ENCODE measurements around the gene TSN.

TSN gene

DNA sequence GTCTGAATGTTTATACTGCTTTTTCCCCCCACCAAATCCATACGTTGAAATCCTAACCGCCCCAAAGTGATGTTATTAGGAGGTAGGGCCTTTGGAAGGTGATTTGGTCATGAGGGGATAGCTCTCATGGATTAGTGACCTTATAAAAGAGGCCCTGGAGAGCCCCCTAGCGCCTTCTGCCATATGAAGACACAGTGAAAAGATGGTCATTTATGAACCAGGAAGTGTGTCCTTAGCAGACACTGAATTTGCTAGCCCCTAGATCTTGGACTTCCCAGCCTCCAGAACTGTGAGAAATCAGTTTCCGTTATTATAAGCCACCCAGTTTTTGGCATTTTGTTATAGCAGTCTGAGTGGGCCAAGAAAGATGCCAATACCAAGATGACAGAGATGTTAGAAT is 7.2 kb upstream of the TSN start:
- FAIRE-seq = no peak

DNA sequence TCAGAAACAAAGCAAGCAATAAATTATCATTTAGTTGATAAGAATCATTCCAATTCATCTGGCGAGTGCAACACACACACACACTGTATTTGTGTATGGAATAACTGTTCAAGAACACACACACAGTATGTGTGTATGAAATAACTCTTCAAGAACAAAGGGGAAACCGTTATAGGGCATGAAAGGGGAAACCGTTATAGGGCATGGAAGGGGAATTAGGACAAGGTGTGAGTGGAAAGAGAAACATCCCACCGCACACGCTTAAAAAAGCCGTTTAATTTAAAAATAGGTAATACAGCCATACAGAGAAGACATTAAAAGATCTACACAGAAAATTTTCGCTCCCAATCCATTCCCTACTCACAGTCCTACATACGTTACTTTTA is 607 bp upstream of the TSN start:
- FAIRE-seq = no peak

DNA sequence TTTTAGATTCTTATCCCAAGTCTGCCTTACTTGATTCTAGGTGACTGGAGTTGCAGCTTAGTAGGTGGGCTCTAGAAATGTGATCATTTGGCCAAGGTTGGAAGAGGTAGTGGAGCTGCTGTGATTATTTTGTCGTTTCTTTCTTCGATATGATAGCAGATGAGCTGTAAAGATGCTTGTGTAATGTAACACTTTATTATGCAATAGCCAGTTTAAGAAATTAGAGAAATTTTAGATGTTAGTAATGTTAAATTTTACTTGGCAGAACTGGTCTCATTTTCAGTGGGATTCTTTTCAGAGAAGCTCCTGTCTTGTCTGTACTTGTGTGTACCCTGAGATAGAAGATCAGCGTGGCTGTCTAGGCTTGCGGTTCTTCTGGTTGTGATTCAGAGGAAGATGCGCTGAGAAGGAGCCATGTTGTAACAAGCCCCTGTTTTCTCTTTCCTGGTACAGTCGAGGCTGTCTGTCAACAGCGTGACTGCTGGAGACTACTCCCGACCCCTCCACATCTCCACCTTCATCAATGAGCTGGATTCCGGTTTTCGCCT is 9.3 kb downstream of the TSN start:
- no peak for FAIRE-seq

DNA sequence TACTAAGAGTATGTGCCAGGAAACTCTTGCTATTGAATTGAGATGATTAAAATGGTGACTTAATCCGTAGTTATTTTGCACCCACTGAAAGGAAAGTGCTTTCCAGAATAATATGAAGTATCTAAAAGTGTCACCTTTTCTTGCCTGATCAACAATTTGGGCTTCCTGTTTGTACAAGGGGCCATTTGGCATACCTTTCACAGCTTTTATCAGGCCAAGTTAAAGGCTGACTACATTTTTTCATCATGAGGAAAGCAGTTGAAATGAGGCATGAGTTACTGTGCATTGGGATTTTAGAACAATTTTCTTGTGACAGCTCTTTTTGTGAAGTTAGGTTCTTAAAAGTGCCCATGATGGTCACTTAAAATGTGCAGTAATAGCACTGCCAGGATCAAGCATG is 11.2 kb downstream of the TSN start:
- no peak for FAIRE-seq

DNA sequence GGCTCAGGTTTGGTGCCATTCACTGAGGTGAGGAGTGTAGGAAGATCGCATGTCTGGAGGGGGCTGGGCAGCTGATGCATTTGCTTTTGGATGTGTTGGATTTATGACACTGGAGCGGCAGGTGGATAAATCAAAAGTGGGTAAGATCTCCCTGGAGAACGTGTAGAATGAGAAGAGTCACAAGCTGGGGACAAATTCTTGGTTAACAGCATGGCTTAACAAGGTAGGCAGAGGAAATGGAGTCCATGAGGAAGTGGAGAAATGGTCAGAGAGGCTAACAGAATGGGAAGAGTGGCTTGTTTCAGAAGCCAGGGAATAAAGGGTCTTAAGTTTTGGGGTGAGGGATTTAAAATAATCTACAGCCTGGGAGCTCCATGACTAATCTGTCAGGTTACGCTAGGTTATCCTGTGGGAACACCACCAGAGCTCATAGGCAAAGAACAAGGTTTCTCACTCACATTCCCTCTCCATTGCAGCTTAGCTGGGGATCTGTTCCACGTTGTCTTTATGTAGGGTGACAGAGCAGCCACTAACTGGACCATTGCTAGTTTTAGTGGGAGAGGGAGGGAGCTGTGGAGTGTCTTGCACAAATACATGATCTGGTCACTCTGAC is 12.8 kb downstream of the TSN start:
- FAIRE-seq = no peak

DNA sequence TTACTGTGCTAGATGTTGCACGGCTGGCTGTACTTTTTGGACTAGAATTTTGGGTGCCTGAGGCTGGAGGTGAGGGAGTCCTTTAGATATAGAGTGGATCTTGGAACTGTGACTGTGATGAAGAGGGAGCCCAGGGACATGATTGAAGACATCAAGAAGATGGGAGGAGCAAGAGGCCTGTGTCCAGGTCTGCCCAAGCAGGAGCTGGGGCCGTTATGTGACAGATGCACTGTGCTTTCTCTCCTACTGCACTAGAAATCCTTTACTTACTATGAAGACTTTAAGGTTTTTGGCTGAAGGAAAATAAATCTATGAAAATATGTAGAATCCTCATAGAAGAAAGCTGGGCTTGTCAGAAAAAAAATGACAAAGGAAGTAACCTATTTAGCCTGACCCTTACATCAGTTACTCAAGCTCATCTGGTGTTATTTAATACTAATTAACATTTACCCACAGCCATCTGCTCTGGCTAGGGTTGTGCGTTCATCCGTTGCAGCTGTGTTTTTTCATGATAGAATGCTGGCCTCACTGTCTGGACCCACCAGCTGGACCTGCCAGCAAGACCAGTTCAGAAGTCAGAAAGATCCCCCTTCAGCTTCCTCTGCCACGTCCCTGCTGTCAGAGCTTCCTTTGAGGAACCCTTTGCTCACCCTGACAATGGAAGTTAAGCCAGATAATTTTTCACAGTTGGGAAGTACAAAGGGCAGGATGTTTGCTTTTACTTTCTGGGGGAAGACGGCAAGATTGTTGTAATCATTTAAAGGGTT is 16.7 kb downstream of the TSN start:
- no peak for FAIRE-seq

DNA sequence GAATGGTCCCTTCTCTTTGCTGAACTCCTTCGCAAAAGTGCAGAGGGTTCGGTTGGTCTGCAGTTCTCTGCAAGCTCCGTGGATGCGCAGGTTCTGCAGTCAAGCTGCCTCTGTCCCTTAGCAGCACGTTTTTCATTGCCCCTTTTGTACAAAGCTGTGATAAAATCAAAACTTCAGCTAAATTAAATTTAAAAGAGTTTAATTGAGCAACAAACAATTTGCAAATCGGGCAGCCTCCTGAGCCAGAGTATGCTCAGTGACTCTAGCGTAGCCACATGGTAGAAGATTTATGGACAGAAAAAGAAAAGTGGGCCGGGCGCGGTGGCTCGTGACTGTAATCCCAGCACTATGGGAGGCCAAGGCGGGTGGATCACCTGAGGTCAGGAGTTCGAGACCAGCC is 18.8 kb downstream of the TSN start:
- FAIRE-seq = no peak

DNA sequence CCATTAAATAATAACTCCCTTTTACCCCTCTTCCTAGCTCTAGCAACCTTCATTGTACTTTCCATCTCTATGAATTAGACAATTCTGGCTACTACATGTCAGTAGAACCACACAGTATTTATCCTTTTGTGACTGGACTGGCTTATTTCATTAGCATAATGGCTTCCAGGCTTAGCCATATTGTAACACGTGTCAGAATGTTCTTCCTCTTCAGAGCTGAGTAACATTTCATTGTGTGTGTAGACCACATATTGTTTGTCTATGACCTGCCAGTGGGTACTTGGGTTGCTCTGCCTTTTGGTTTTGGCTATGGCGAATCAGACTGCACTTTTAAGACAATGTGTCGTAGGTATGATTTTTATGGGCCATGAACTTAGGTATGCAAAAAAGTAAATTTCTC is 20.9 kb downstream of the TSN start:
- FAIRE-seq = no peak

DNA sequence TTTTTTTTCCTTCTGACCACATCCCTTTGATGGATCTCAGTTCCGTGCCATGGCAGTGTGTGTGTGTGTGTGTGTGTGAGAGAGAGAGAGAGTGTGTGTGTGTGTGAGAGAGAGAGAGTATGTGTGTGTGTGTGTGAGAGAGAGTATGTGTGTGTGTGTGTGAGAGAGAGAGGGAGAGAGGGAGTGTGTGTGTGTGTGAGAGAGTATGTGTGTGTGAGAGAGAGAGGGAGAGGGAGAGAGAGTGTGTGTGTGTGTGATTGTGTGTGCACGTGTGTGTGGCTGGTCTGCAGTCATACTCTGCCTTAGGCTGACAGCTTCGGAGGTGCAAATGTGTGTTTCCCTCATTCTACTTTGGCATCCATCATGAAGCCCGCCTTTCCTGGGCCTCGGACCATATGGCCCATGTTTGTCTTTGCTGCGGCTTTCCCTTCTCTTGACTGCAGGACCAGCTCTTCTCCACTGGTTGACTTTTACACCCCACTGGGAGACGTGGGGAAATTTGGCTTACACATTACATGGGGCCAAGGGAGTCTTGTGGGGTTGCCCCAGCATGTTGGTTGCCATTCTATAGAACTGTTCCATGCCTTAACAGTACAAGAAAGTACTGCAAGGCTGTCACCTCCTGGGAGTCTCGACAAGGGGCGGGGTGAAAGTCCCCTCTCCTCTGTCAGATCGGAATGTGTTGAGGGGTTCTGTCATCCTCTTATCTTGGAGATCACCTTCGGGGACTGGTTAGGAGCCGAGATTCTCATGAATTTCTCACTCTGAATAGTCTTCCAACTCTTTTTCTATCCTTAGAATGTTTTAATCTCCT is 21.6 kb downstream of the TSN start:
- FAIRE-seq = no peak

DNA sequence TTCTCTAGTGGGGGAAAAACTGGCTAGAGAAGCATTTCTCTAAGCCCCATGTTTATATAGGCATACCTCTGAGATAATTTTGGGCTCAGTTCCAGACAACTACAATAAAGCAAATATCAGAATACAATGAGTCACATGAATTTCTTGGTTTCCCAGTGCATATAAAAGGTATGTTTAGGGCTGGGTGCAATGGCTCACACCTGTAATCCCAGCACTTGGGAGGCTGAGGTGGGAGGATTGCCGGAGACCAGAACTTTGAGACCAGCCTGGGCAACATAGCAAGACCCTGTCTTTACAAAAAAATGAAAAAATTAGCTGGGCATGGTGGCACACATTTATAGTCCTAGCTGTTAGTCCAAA is 22.2 kb downstream of the TSN start:
- no peak for FAIRE-seq

DNA sequence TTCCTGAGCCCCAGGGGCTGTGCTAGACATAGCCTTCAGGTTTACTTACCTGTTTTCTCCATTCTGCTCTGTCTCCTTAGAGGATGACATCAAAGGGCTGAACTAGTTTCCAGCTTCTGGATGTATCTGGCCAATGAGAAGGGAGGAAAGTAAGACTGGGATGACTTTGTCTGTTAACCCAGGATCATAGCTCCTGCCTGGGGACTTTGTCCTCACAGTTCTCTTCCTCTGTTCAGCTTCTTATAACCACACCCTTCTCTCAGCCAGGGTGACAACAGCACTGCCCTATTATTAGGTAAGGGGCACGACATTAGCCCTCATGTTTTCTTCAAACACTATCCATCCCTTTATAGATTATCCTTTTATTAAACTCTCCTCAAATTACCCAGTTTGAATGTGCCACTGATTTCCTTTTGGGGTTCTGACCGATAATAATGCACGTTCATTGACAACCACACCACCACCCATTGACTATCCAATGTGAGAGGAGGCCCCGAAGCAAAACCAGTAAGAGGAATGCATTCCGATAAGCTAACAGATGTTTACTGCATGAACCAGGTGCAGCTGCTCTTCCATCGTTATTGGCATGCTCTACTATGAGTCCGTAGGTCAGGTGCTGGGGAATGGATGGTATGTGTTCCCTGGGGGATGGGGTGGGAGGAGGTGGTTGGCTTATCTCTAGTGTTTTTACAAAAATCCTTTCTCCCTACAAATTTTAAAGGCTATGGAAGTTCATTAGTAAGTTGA is 23.5 kb downstream of the TSN start:
- no peak for FAIRE-seq

DNA sequence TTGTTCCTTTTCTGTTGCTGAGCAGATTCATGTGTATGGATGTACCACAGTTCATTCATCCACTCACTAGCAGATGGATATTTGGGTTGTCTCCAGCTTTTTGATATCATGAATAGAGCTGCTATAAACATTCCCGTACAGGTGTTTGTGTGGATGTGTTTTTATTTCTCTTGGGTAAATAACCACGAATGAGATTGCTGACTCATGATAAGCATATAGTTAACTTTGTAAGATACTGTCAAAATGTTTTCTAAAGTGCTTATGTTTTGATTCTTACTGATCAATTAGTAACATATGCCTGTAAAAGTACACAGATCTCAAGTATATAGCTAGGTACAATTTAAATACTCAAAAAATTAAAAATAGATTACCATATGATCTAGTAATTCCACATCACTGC is 27.7 kb downstream of the TSN start:
- FAIRE-seq = no peak

DNA sequence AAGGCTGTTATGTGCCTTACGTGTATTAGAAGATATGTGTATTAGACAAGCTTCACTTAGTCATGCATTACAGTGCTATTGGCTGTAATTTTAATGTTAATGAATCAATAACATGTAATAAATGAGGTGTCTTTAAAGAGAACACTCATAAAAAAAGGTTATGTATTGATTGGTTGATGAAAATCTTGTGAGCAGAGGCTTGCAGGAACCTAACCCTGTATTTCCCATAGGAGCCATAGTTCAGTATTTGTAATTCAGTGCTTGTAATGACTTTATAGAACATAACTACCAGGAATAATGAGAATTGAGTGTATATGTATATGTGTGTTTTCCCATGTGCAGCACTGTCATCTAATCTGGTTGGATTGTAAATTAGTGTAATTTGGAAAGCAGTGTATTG is 33.2 kb downstream of the TSN start:
- FAIRE-seq = no peak

DNA sequence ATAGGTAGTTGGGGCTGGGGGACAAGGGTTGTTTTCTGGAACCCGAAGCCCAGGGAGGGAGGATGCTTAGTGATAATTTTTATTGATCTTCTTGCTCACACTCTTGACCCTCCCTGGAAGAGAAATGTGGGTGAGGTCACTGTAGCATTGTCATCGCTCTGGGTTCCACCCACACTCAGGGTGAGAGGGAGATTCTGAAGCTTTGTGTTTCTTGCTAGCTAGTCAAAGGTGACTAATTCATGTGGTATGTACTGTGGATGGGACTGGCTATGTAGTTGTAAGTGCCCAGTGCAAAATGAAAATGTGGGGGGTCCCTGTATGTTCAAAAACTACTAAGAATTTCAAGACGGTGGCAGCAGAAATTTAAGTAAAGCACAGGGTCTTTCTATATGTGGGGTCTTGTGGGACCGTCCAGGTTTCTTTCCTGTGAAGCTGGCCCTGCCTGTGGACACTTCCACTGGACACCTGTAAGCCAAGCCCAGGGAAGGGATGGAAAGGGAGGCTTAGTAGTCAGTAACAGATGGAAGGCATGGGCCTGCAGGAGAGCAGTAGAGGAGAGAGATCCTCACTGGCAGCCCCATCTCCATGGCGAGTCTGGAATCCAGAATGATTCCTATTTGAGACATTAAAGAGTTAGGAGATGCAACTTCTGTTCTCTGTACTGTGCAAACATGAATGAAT is 35.0 kb downstream of the TSN start:
- no peak for FAIRE-seq

DNA sequence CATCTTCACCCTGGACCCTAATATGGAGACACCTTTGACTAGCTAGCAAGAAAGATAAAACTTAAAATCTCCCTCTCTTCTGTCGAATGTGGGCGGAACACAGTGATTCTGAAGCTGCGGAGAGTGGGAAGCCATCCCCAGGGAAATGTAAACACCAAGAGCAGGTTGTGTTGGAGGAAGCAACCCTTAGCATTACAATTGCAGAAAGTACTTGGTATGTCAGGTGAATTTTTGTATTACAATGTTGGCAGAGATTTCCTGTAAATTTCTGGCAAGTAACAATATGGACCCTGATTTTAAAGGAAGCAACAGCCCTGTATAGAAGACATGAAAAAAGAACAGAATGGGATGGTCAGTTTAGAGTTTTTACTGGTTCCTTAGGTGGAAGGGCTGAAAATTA is 35.8 kb downstream of the TSN start:
- FAIRE-seq = no peak

DNA sequence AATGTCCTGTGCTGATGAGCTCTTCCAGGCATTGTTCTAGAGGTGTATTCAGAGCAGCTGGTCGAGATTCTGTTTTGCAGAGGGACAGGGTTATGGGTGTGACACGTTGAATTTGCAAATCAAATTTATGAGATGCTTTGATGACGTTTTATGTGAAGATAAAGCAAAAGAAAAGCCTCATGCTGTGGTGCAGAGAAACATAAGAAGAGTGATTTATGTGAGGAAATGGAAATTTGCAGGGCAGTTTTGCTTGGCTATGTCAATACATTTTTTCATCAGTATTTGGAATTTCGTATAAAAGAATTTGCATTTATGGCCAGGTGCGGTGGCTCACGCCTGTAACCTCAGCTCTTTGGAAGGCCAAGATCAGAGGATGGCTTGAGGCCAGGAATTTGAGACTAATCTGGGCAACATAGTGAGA is 36.4 kb downstream of the TSN start:
- FAIRE-seq = no peak

DNA sequence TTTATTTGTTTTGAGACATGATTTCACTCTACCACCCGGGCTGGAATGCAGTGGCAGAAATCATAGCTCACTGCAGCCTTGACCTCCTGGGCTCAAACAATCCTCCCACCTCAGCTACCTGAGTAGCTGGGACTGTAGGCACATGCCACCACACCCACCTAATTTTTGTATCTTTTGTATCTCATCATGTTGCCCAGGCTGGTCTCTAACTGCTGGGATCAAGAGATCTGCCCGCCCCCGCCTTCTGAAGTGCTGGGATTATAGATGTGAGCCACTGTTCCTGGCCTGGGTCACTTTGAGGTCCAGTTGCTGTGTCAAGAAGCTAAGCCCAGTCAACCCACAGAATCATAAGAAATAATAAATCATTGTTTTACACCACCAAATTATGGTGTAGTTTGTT is 38.4 kb downstream of the TSN start:
- FAIRE-seq = no peak

DNA sequence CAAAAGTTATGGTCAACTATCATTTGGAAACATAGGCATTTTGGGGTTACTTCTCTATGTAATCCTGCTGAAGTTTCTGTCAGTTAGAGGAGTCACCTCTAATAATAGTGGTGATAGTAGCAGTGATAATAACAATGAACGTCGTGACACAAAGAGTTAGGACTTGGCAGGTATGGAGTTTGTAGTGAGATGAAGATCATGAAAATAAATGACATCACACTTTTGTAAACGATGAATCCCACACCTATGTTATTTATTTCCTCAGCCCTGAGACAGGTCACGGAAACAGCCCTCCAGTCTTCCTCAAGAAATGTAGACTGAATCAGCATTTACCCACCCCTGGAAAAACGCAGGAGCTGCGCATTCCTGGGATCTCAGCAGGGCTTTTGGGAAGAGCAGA is 38.8 kb downstream of the TSN start:
- FAIRE-seq = no peak

DNA sequence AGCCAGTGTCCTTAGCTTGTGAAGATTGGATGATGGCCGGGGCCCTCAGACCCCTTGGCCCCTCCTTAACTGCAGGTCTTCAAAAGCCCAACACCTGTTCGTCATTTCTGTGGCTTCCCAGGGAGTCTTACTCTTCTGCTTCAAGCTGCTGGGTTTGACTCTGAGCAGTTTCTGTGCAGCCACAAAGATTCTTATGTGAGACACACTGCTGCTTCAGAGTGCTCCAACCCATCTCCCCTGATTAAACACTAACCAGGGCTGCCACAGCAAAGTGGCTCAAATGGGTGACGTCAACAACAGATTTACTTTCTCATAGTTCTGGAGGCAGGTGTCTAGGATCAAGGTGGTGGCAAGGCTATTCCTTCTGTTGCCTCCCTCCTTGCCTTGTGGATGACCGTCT is 40.8 kb downstream of the TSN start:
- no peak for FAIRE-seq

DNA sequence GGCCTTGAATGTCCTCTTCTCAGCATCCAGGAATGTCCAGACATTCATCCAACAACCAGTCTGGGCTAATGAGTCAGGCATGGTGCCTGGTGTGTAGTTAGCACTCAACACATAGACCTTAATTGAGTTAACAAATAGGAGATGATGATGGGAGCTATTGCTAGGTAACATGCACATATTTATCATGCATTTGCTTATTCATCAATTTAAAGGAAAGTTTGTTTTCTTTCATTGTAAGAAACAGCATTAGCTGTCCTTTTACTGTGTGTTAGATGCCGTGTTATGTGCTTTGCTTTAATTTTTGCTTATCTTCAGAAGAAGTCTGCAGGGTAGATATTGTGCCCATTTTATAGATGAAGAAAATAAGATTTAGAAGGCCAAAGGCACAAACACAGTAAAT is 43.2 kb downstream of the TSN start:
- FAIRE-seq = no peak

DNA sequence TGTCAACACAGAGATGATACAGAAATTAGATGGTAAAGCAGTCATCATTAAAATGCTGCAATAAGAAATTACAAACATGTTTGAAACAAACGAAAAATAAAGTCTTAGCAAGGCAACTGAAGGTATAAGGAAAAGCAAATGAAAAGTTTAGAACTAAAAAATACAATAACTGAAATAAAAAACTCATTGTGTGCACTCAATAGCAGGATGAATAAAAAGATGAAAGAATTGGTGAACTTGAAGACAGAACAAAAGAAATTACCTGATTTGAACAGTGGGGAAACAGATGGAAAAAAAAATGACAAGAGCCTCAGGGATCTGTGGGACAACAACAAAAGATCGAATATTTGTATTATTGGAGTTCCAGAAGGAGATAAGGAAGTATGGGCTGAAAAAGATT is 46.5 kb downstream of the TSN start:
- no peak for FAIRE-seq

DNA sequence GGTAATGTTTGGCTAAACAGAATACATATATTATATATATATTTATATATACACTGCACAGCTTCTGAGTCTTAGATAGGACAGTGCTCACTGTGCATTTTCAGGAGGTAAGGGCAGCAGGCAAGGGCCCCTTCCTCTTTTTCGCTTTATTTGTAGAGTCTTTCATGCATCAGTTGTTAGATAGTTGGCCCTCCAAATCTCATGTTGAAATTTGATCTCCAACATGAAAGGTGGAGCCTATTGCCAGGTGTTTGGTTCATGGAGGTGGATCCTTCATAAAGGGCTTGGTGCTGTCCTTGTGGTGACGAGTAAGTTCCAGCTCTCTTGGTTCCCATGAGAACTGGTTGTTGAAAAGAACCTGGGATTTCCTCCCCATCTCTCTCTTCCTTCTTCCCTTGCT is 48.1 kb downstream of the TSN start:
- FAIRE-seq = no peak

DNA sequence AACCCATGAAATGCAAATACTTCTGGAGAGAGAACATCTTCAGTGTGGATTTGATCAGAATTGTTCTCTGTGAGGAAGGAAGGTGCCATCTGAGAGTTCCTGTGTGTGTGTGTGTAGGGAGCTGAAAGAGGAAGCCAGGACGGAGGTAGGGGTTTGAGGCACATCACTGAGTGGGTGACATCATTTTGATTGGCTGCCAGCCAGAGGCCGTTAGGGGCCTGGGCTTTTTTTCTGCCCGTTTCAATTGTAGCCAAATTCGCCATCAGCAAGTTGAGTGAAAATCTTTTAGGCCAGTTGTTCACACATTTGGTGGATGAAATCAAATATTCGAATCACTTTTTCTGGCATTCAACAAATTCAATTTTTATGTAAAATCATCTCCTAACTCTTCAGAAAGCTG is 48.9 kb downstream of the TSN start:
- FAIRE-seq = no peak

Data from endometrium (tissue), 2 donors.